Panc1 (cell line): Measurements from ENCODE around the gene MCM5. TPM values are rescaled to one million over a fixed set of nuclear protein-coding genes. Genes with fewer than 3 reads are reported as not detected.
"Not testable (repeated sequence)": the region's sequence is repeated elsewhere in the genome, so short reads cannot be mapped to it uniquely, and the experiment has no call there.

Experiments
- ATAC-seq: fragments of 200-7000 bp; cut with Tn5 transposase; 2 replicates; pipeline ENCODE4 v1.9.1; 2020; ENCODE audit warnings: mild to moderate bottlenecking, moderate library complexity
- BruUV-seq: library from RNA; stranded (reverse); fragments of 400-500 nt; replicated peaks from 2 replicates; lab custom pipeline; 2021; lab: Mats Ljungman, UMichigan
- CTCF ChIA-PET: fragments of 300-600 bp; sonication (Branson Sonifier 250); formaldehyde crosslinking; loops from one replicate; lab custom pipeline; 2022; ENCODE audit warnings: antibody characterized with exemption; lab: Charles Lee
- POLR2A ChIA-PET: fragments of 300-600 bp; sonication (Branson Sonifier 250); formaldehyde crosslinking; loops from one replicate; lab custom pipeline; 2022; ENCODE audit warnings: antibody characterized with exemption; lab: Charles Lee
- DNase-seq: peaks from one replicate; pipeline ENCODE4 v3.0.0-alpha.2; 2010; ENCODE audit warnings: low read depth, low spot score
- H3K27ac ChIP-seq: 2 replicates; pipeline ENCODE4 v1.5.1; 2011; ENCODE audit warnings: mild to moderate bottlenecking, low read length, inconsistent platforms
- H3K27me3 ChIP-seq: fragments of 200-500 bp; sonication (Bioruptor generic); 2 replicates; pipeline ENCODE4 v1.6.0; 2014; ENCODE audit warnings: low read length, inconsistent platforms; ENCODE audit not compliant: control insufficient read depth, insufficient read depth
- H3K36me3 ChIP-seq: fragments of 200-500 bp; sonication (Bioruptor generic); 2 replicates; pipeline ENCODE4 v1.5.1; 2014; ENCODE audit warnings: inconsistent platforms, mild to moderate bottlenecking, low read length, moderate library complexity; ENCODE audit not compliant: control insufficient read depth, insufficient read depth
- H3K4me1 ChIP-seq: 2 replicates; pipeline ENCODE4 v1.5.1; 2011; ENCODE audit warnings: inconsistent platforms, mild to moderate bottlenecking, low read length, moderate library complexity; ENCODE audit not compliant: control insufficient read depth, insufficient read depth
- H3K4me3 ChIP-seq, 2 experiments: 2 replicates each; pipeline ENCODE4 v1.5.1; 2011 to 2012; ENCODE audit warnings: low read depth in 2 of 2, low read length in 2 of 2, mild to moderate bottlenecking in 2 of 2, inconsistent platforms in 1 of 2, moderate library complexity in 1 of 2
- H3K9me3 ChIP-seq: fragments of 200-500 bp; sonication (Bioruptor generic); 2 replicates; pipeline ENCODE4 v1.5.1; 2014; ENCODE audit warnings: low read depth, mild to moderate bottlenecking, inconsistent platforms, low read length, moderate library complexity; ENCODE audit not compliant: control insufficient read depth, insufficient read depth
- CTCF ChIP-seq: fragments of 450-650 bp; IDR thresholded peaks from 2 replicates; pipeline ENCODE4 v1.5.1; 2017; ENCODE audit warnings: mild to moderate bottlenecking
- POLR2AphosphoS5 ChIP-seq: IDR thresholded peaks from 2 replicates; pipeline ENCODE4 v1.6.1; 2012; ENCODE audit warnings: mild to moderate bottlenecking, low read depth, low read length, moderate library complexity
- SIN3A ChIP-seq: IDR thresholded peaks from 2 replicates; pipeline ENCODE4 v1.6.1; 2012; ENCODE audit warnings: low read depth, mild to moderate bottlenecking, low read length, moderate library complexity, borderline replicate concordance; ENCODE audit not compliant: insufficient read depth
- TCF7L2 ChIP-seq: IDR thresholded peaks from 2 replicates; pipeline ENCODE4 v1.6.1; 2011; ENCODE audit warnings: mild to moderate bottlenecking, low read depth, low read length, inconsistent platforms
- in situ Hi-C: cut with HindIII; loops from 2 replicates; pipeline ENCODE4 v1.10.0; 2016; ENCODE audit warnings: low sequenced_read_pairs, low pct_unique_long_range_greater_than_20kb
- intact Hi-C: fragments of 100-400 bp; cut with micrococcal nuclease; formaldehyde crosslinking; loops from one replicate; pipeline ENCODE4 v1.10.0; 2022; ENCODE audit not compliant: unreplicated experiment
- total RNA-seq: library from RNA; stranded (reverse); gene quantifications from one replicate; pipeline ENCODE4 v1.2.1, GENCODE V29; 2021; ENCODE audit not compliant: unreplicated experiment
- TF ChIP-seq, protein P1 (sequence below), 2 experiments: IDR thresholded peaks; 2 replicates each; pipeline ENCODE4 v1.6.1; 2011 to 2012; ENCODE audit warnings: low read depth in 2 of 2, control low read depth in 1 of 2, low read length in 1 of 2, mild to moderate bottlenecking in 1 of 2, moderate library complexity in 1 of 2; ENCODE audit not compliant: insufficient read depth in 1 of 2

Gene MCM5
- total RNA-seq, 1 experiment from 2014 or later = 122 TPM

DNA sequence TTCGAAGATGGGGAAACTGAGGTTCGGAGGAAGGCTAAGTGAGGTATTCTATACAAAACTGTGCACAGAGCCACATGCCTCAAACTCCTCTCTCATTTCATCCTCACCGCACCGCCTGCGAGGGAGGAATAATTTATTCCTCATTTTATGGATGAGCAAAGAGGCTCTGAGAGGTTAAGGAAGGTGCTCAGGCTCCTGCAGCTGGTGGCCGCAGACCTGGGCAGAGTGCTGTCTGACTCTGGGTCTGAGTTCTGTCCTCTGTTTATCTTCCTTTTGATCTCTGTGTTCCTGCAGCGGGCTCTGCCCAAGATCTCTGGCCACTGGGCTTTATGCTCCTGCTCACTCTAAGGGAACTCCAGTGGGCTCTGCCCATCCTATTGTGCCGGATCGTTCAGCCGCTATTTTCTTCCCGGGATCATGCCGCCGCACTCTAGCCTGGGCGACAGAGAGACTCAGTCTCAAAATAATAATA, 59.5 kb downstream of the MCM5 start:
- no peak for DNase-seq
- CTCF ChIA-PET = no interaction called here
- no peaks in the 10 kb centered on the region for H3K36me3 ChIP-seq
- no peak overlapping the region for H3K4me3 ChIP-seq
- no peaks in the 10 kb centered on the region for H3K27me3 ChIP-seq
- BruUV-seq = no TSS peak
- H3K9me3 ChIP-seq = no peaks in the 10 kb centered on the region
- POLR2A ChIA-PET = no interaction called here
- in situ Hi-C loops = no loop called here
- no peaks in the 10 kb centered on the region for H3K4me1 ChIP-seq
- TF ChIP-seq POLR2AphosphoS5 (no peak), CTCF (no peak), TCF7L2 (no peak), SIN3A (no peak)
- TF ChIP-seq, protein P1, sequence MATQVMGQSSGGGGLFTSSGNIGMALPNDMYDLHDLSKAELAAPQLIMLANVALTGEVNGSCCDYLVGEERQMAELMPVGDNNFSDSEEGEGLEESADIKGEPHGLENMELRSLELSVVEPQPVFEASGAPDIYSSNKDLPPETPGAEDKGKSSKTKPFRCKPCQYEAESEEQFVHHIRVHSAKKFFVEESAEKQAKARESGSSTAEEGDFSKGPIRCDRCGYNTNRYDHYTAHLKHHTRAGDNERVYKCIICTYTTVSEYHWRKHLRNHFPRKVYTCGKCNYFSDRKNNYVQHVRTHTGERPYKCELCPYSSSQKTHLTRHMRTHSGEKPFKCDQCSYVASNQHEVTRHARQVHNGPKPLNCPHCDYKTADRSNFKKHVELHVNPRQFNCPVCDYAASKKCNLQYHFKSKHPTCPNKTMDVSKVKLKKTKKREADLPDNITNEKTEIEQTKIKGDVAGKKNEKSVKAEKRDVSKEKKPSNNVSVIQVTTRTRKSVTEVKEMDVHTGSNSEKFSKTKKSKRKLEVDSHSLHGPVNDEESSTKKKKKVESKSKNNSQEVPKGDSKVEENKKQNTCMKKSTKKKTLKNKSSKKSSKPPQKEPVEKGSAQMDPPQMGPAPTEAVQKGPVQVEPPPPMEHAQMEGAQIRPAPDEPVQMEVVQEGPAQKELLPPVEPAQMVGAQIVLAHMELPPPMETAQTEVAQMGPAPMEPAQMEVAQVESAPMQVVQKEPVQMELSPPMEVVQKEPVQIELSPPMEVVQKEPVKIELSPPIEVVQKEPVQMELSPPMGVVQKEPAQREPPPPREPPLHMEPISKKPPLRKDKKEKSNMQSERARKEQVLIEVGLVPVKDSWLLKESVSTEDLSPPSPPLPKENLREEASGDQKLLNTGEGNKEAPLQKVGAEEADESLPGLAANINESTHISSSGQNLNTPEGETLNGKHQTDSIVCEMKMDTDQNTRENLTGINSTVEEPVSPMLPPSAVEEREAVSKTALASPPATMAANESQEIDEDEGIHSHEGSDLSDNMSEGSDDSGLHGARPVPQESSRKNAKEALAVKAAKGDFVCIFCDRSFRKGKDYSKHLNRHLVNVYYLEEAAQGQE (IDR thresholded peaks at IDR 0.05; ENCODE audit: insufficient read depth in 1 of 2, low read depth in 2 of 2, low read length in 1 of 2) = no peak
- no peak overlapping the region for H3K27ac ChIP-seq
- intact Hi-C loops = no loop called here
- peak; percentile 39; the same call in 1 of the 2 replicates for ATAC-seq

DNA sequence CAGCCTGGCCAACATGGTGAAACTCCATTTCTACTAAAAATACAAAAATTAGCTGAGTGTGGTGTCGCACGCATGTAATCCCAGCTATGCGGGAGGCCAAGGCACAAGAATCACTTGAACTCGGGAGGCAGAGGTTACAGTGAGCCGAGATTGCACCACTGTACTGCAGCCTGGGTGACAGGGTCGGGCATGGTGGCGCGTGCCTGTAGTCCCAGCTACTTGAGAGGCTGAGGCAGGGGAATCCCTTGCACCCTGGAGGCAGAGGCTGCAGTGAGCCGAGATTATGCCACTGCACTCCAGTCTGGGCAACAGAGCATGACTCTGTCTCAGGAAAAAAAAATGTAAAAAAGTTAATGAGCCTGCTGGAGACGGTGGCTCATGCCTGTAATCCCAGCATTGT, 60.0 kb downstream of the MCM5 start:
- H3K4me1 ChIP-seq, intact Hi-C loops, DNase-seq, H3K4me3 ChIP-seq, in situ Hi-C loops, H3K9me3 ChIP-seq, H3K27me3 ChIP-seq, ATAC-seq, CTCF ChIA-PET, H3K27ac ChIP-seq, H3K36me3 ChIP-seq, BruUV-seq, POLR2A ChIA-PET: not testable (repeated sequence)

DNA sequence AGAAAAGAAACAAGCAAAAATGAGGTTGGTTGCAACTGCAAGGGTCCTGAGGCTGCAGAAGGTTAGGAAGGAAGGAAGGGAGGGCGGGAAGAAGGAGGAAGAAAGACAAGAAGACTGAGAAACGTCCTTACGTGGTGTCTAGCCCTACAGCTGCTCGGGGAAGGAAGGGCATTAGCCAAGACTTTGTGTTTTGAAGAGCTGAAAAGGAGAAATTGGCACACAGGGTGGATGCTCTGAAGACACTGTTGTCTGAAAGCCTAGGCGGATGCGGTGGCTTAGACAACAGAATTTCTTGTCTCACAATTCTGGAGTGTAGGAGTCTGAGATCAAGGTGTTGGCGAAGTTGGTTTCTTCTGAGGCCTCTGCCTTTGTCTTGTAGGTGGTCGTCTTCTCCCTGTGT, 60.7 kb downstream of the MCM5 start:
- no peaks in the 10 kb centered on the region for H3K9me3 ChIP-seq
- no peaks in the 10 kb centered on the region for H3K27me3 ChIP-seq
- no peaks in the 10 kb centered on the region for H3K36me3 ChIP-seq
- no peak for TF ChIP-seq TCF7L2
- H3K4me1 ChIP-seq = no peaks in the 10 kb centered on the region
- in situ Hi-C loops (no loop called here), intact Hi-C loops (no loop called here)
- DNase-seq (no peak), ATAC-seq (no peak)
- no peak overlapping the region for H3K4me3 ChIP-seq
- no TSS peak for BruUV-seq
- no peak overlapping the region; the same call in 1 of the 2 replicates for H3K27ac ChIP-seq
- ChIA-PET CTCF (no interaction called here), POLR2A (no interaction called here)
